Astrocyte (in vitro differentiated cells and primary cell): ENCODE measurements around the gene CLTCL1.

Source experiments
- CTCF ChIP-seq: IDR thresholded peaks from 2 replicates; pipeline ENCODE4 v1.5.1; 2011; ENCODE audit warnings: low read depth, mild to moderate bottlenecking, inconsistent platforms, low read length, moderate library complexity; ENCODE audit not compliant: insufficient read depth
- EZH2 ChIP-seq: IDR thresholded peaks from 2 replicates; pipeline ENCODE4 v1.6.1; 2012; ENCODE audit warnings: mild to moderate bottlenecking, low read length, inconsistent platforms; ENCODE audit not compliant: insufficient read depth

DNA sequence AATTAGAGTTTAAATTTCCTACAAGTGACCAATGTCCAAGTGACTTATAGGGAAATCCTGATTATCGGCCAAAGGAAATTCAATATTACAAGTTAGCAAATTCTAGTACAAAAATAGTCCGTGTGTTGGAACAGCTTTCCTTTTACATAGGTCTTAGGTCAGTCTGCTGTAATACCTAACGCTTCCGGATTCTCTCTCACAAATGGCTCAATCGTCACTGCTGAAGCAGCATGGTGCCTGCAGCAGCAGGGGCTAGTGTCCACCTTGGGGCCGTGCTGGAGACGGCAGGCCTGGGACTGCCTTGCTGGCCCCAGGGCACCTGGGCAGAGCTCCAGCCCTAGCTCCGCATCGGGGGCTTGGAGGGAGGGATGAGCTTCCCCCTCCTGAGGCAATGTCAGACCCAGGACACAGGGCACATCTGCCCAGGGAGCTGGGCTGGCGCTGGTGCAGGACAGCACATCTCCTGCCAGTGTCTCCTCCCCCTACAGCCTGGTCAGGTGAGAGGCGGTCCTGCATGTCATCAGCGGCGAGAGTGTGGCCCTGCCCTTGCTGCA lies 39.4 kb upstream of the CLTCL1 start:
- TF ChIP-seq CTCF (no peak), EZH2 (no peak)
